Thymus (tissue), 11 donors: ENCODE results near the gene NDOR1. TPM values are rescaled to one million over a fixed set of nuclear protein-coding genes. Genes with fewer than 3 reads are reported as not detected.

Source experiments
- DNase-seq, 9 donors: peaks; one replicate each; pipeline ENCODE4 v3.0.0-alpha.2; 2013; ENCODE audit warnings: low spot score in 9 of 9, low read depth in 6 of 9, missing footprints in 1 of 9
- H3K27ac ChIP-seq, 2 donors: one replicate each; pipeline ENCODE4 v1.5.1; 2013; ENCODE audit warnings: control low read depth in 1 of 2, low read depth in 1 of 2, low read length in 1 of 2, mild to moderate bottlenecking in 1 of 2, moderate library complexity in 1 of 2
- H3K27me3 ChIP-seq, 2 donors: one replicate each; pipeline ENCODE4 v1.5.1; 2013; ENCODE audit warnings: low read length in 1 of 2; ENCODE audit not compliant: control insufficient read depth in 2 of 2, insufficient read depth in 1 of 2
- H3K36me3 ChIP-seq, 2 donors: one replicate each; pipeline ENCODE4 v1.5.1; 2013; ENCODE audit warnings: low read length in 1 of 2, mild to moderate bottlenecking in 1 of 2, moderate library complexity in 1 of 2; ENCODE audit not compliant: control insufficient read depth in 2 of 2, insufficient read depth in 2 of 2
- H3K4me1 ChIP-seq, 2 donors: one replicate each; pipeline ENCODE4 v1.5.1; 2013; ENCODE audit warnings: low read length in 2 of 2; ENCODE audit not compliant: control insufficient read depth in 2 of 2, insufficient read depth in 2 of 2
- H3K4me3 ChIP-seq, 2 donors: one replicate each; pipeline ENCODE4 v1.5.1; 2013; ENCODE audit warnings: low read length in 2 of 2, control low read depth in 1 of 2, mild to moderate bottlenecking in 1 of 2
- H3K9me3 ChIP-seq, 2 donors: one replicate each; pipeline ENCODE4 v1.5.1; 2013; ENCODE audit warnings: low read length in 1 of 2, mild to moderate bottlenecking in 1 of 2; ENCODE audit not compliant: control insufficient read depth in 2 of 2, insufficient read depth in 1 of 2
- WGBS: extraction: QIAGEN DNeasy Blood & Tissue Kit; methylation state at CpG from one replicate; pipeline ENCODE4 v1.1.7; 2013; 5-methylcytosine and 5-hydroxymethylcytosine counted together
- polyA plus RNA-seq: library from polyadenylated mRNA; stranded (reverse); fragments of 200-250 nt; gene quantifications from one replicate; pipeline ENCODE4 v1.2.3, GENCODE V29; 2013
- total RNA-seq: library from RNA; stranded (reverse); fragments of 120-200 nt; gene quantifications from one replicate; pipeline ENCODE4 v1.2.4, GENCODE V29; 2013
- donor health status: healthy.

The NDOR1 gene
- total and polyA plus RNA-seq, 2 donors: 4.7 to 20.4 TPM

DNA sequence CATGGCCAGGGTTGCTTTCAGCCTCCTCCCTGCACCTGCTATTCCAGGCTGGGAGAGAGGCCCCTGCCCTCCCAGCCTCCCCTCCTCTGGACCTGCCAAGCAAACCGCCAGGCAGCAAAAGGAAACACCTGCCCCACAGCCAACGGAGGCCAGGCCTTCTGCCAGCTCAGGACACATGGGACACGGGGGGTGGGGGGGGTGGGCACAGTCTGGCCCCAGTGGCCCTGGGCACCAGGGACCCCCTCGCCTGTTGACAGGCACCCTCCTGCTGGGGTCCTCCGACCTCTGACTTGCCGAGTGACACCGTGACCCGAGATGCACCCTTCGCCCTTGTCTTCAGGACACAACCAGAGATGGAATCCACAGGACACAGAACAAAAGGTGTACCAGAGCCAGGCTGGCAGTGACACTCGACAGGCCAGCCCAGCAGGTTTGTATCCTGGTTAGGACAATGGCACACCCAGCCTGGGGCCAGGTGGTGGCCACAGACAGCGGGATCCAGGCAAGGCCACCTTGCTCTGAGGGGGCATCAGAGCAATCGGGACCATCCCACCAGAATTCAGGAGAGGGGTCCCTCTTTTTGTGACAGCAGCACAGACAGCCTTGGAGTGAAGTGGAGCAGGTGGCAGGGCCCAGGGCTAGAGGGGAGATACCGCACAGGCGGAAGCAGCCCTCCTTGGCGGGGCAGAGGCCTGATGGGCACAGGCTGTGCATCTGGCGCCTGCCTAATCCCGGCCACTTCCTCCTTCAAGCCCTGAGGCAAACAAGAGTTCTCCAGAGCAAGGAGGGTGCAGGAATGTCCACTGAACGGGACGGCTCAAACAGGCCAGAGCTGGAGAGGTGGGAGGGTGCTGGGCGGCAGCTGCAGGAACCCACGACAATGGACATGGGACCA, 32.4 kb upstream of the NDOR1 start:
- H3K27me3 ChIP-seq: peaks cover 31 to 76% of the 10 kb centered on the region in 2 donors
- peak overlapping the region in 1 of 2 donors; percentile 26 for H3K27ac ChIP-seq
- no peak for DNase-seq
- peaks cover under 1 to 13% of the 10 kb centered on the region in 2 donors for H3K36me3 ChIP-seq
- peaks cover 46 to 55% of the 10 kb centered on the region in 2 donors for H3K4me1 ChIP-seq
- no peaks in the 10 kb centered on the region for H3K9me3 ChIP-seq
- 18% methylated on average over 21 of the region's 21 CpGs for WGBS
- H3K4me3 ChIP-seq: no peak overlapping the region

GRCh38 chr9:137173796-137174664, 31.5 kb upstream of the NDOR1 start:
- Histone ChIP-seq H3K9me3 (no peaks in the 10 kb centered on the region), H3K27me3 (peaks cover 22 to 68% of the 10 kb centered on the region in 2 donors), H3K4me3 (no peak overlapping the region), H3K4me1 (peaks cover 41 to 55% of the 10 kb centered on the region in 2 donors), H3K27ac (peak overlapping the region in 1 of 2 donors; percentile 51), H3K36me3 (peaks cover 9 to 22% of the 10 kb centered on the region in 2 donors)
- 84% methylated on average over 45 of the region's 45 CpGs for WGBS
- no peak for DNase-seq

GRCh38 chr9:137174722-137175293, 30.7 kb upstream of the NDOR1 start:
- 31% methylated on average over 34 of the region's 34 CpGs for WGBS
- Histone ChIP-seq H3K36me3 (peaks cover 17 to 30% of the 10 kb centered on the region in 2 donors), H3K27me3 (peaks cover 14 to 60% of the 10 kb centered on the region in 2 donors), H3K4me3 (peak overlapping the region in 1 of 2 donors; percentile 19), H3K4me1 (peaks cover 38 to 55% of the 10 kb centered on the region in 2 donors), H3K27ac (peak overlapping the region in 1 of 2 donors; percentile 51), H3K9me3 (no peaks in the 10 kb centered on the region)
- DNase-seq: peak in 5 of 9 donors; percentile 34 to 78 (median 57)

GRCh38 chr9:137175345-137175961, 30.0 kb upstream of the NDOR1 start:
- peak in 3 of 9 donors; percentile 39 to 62 (median 46) for DNase-seq
- H3K4me1 ChIP-seq: peaks cover 38 to 50% of the 10 kb centered on the region in 2 donors
- WGBS: 56% methylated on average over 33 of the region's 33 CpGs
- peaks cover 8 to 53% of the 10 kb centered on the region in 2 donors for H3K27me3 ChIP-seq
- H3K4me3 ChIP-seq: peak overlapping the region in 1 of 2 donors; percentile 19
- H3K27ac ChIP-seq: no peak overlapping the region
- H3K36me3 ChIP-seq: peaks cover 23 to 36% of the 10 kb centered on the region in 2 donors
- H3K9me3 ChIP-seq: no peaks in the 10 kb centered on the region

GRCh38 chr9:137176302-137177182, 29.0 kb upstream of the NDOR1 start:
- WGBS: 70% methylated on average over 17 of the region's 17 CpGs
- Histone ChIP-seq H3K9me3 (no peaks in the 10 kb centered on the region), H3K4me1 (peaks cover 38 to 48% of the 10 kb centered on the region in 2 donors), H3K36me3 (peaks cover 34 to 47% of the 10 kb centered on the region in 2 donors), H3K4me3 (no peak overlapping the region), H3K27ac (no peak overlapping the region), H3K27me3 (peaks cover 0 to 43% of the 10 kb centered on the region in 2 donors)
- DNase-seq: peak in 1 of 9 donors; percentile 54

DNA sequence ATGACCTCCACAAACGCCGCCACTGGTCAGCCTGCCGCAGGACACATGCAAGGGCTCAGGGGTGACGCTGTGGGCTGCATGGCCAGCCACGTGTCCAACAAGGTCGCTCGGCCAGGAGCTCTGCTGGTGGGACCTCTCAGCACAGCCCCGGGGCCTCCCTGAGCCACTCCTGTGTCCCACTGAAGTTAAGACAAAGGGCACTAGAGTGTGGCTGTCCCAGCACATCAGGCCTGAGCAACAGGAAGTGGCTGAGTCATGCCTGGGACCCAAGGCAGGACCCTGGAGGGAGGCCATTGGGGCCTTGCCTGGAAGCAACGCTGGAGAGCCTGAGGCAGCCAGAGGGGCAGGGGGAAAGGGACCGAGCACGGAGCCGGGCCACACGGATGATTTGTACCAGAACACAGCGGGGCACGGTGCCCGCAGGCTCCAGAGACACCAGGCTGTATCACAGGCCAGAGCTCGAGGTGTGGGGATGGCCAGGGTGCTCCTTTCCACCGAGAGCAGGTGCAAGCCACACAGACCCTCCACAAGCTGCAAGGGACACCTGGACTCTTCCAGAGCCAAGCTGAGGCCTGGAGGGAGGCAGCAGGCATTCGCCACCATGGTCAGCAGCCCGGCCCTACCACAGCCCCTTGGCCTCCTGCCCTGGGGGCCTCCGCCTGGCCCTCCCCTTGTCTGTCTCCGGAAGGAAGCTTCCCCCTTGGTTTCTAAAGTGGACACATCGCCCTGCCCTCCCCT, 27.1 kb upstream of the NDOR1 start:
- DNase-seq: no peak
- Histone ChIP-seq H3K27ac (no peak overlapping the region), H3K4me1 (peaks cover 22 to 31% of the 10 kb centered on the region in 2 donors), H3K4me3 (no peak overlapping the region), H3K9me3 (no peaks in the 10 kb centered on the region), H3K36me3 (peaks cover 48 to 62% of the 10 kb centered on the region in 2 donors), H3K27me3 (peaks cover 0 to 24% of the 10 kb centered on the region in 2 donors)
- 97% methylated on average over 23 of the region's 23 CpGs for WGBS

- H3K27me3 ChIP-seq: peaks cover 0 to 17% of the 10 kb centered on the region in 2 donors
- no peak for DNase-seq
- no peak overlapping the region for H3K27ac ChIP-seq
- H3K9me3 ChIP-seq: no peaks in the 10 kb centered on the region
- H3K36me3 ChIP-seq: peaks cover 53 to 69% of the 10 kb centered on the region in 2 donors
- 98% methylated on average over 19 of the region's 19 CpGs for WGBS
- peaks cover 15 to 23% of the 10 kb centered on the region in 2 donors for H3K4me1 ChIP-seq
- H3K4me3 ChIP-seq: no peak overlapping the region
These were observed 26.4 kb upstream of the NDOR1 start for GRCh38 chr9:137178939-137179630.
